Tibial artery (tissue), 4 donors: Measurements from ENCODE around the gene KLHL1.

Experiments
- DNase-seq, 2 donors: peaks; one replicate each; pipeline ENCODE4 v3.0.0-alpha.2; 2019
- H3K27ac ChIP-seq, 2 donors: fragments of 200-600 bp; sonication (generic) in 1 of 2; 1 replicate in 1 of 2; 2 replicates in 1 of 2; pipeline ENCODE4 v1.5.1; 2018 to 2019; ENCODE audit warnings: mild to moderate bottlenecking in 1 of 2
- H3K27me3 ChIP-seq, 2 donors: fragments of 200-600 bp; sonication (generic) in 1 of 2; one replicate each; pipeline versions ENCODE4 v1.5.1 to v1.6.0; 2016 to 2019
- H3K36me3 ChIP-seq, 3 donors: fragments of 200-600 bp; sonication (generic) in 2 of 3; one replicate each; pipeline ENCODE4 v1.5.1; 2016 to 2019; ENCODE audit warnings: mild to moderate bottlenecking in 2 of 3
- H3K4me1 ChIP-seq, 4 donors: fragments of 200-600 bp; sonication (generic) in 2 of 4; 1 replicate in 3 of 4; 2 replicates in 1 of 4; pipeline ENCODE4 v1.5.1; 2016 to 2019
- H3K4me3 ChIP-seq, 2 donors: fragments of 200-600 bp; sonication (generic) in 1 of 2; 1 replicate in 1 of 2; 2 replicates in 1 of 2; pipeline ENCODE4 v1.5.1; 2018 to 2019; ENCODE audit warnings: mild to moderate bottlenecking in 2 of 2
- H3K9me3 ChIP-seq, 3 donors: fragments of 200-600 bp; sonication (generic) in 1 of 3; one replicate each; pipeline ENCODE4 v1.5.1; 2016 to 2019
- CTCF ChIP-seq, 2 experiments: fragments of 200-600 bp in 1 of 2; fragments of 450-650 bp in 1 of 2; IDR thresholded peaks; one replicate each; pipeline ENCODE4 v1.5.1; 2017 to 2019; ENCODE audit warnings: antibody characterized with exemption in 2 of 2, mild to moderate bottlenecking in 1 of 2, moderate library complexity in 1 of 2
- intact Hi-C: fragments of 100-400 bp; cut with DNase I; formaldehyde crosslinking; loops from one replicate; pipeline ENCODE4 v1.15.0; 2023; ENCODE audit warnings: low total_unique reads

Gene KLHL1

GRCh38 chr13:69737129-69737935, 370.9 kb downstream of the KLHL1 start:
- no peak for TF ChIP-seq CTCF (IDR thresholded peaks at IDR 0.05)
- Histone ChIP-seq H3K4me3 (no peak overlapping the region), H3K27ac (no peak overlapping the region), H3K27me3 (no peaks in the 10 kb centered on the region), H3K9me3 (no peaks in the 10 kb centered on the region), H3K36me3 (no peaks in the 10 kb centered on the region), H3K4me1 (no peaks in the 10 kb centered on the region)
- no peak for DNase-seq
- intact Hi-C loops, result no loop called here

GRCh38 chr13:69721631-69722030, 386.6 kb downstream of the KLHL1 start:
- no peak for TF ChIP-seq CTCF (IDR thresholded peaks at IDR 0.05)
- H3K36me3 ChIP-seq, result no peaks in the 10 kb centered on the region
- H3K27me3 ChIP-seq, result no peaks in the 10 kb centered on the region
- intact Hi-C loops, result no loop called here
- no peak for DNase-seq
- H3K4me3 ChIP-seq, result no peak overlapping the region
- H3K9me3 ChIP-seq, result no peaks in the 10 kb centered on the region
- no peaks in the 10 kb centered on the region for H3K4me1 ChIP-seq
- no peak overlapping the region for H3K27ac ChIP-seq

- no peaks in the 10 kb centered on the region for H3K27me3 ChIP-seq
- no peak for DNase-seq
- no peaks in the 10 kb centered on the region for H3K4me1 ChIP-seq
- no peaks in the 10 kb centered on the region for H3K9me3 ChIP-seq
- H3K27ac ChIP-seq, result no peak overlapping the region
- no peak for TF ChIP-seq CTCF (IDR thresholded peaks at IDR 0.05)
- H3K36me3 ChIP-seq, result no peaks in the 10 kb centered on the region
- no peak overlapping the region for H3K4me3 ChIP-seq
- intact Hi-C loops, result no loop called here
Measured at GRCh38 chr13:69720278-69720983, 387.8 kb downstream of the KLHL1 start.

GRCh38 chr13:69706807-69707206, 401.4 kb downstream of the KLHL1 start:
- DNase-seq, result no peak
- H3K9me3 ChIP-seq, result no peaks in the 10 kb centered on the region

GRCh38 chr13:69704311-69704710, 403.9 kb downstream of the KLHL1 start:
- DNase-seq, result no peak
- Histone ChIP-seq H3K4me1 (no peaks in the 10 kb centered on the region), H3K9me3 (no peaks in the 10 kb centered on the region), H3K4me3 (no peak overlapping the region), H3K27me3 (no peaks in the 10 kb centered on the region), H3K27ac (no peak overlapping the region), H3K36me3 (no peaks in the 10 kb centered on the region)
- no peak for TF ChIP-seq CTCF (IDR thresholded peaks at IDR 0.05)
- intact Hi-C loops, result no loop called here

More at GRCh38 chr13:69706807-69707206, 401.4 kb downstream of the KLHL1 start:
- no peaks in the 10 kb centered on the region for H3K4me1 ChIP-seq
- H3K27me3 ChIP-seq, result no peaks in the 10 kb centered on the region
- no peak overlapping the region for H3K4me3 ChIP-seq
- TF ChIP-seq CTCF (IDR thresholded peaks at IDR 0.05), result no peak
- no peak overlapping the region for H3K27ac ChIP-seq
- H3K36me3 ChIP-seq, result no peaks in the 10 kb centered on the region
- intact Hi-C loops, result no loop called here
